ENCODE results near the gene GGT6. TPM values are rescaled to one million over a fixed set of nuclear protein-coding genes. Genes with fewer than 3 reads are reported as not detected.
"Not testable (repeated sequence)": the region's sequence is repeated elsewhere in the genome, so short reads cannot be mapped to it uniquely, and the experiment has no call there.

GGT6 gene
- total RNA-seq, 1 donor from 2014 or later = not detected

- Mint-ChIP-seq H3K9me3 (no peaks in the 10 kb centered on the region), H3K4me3 (ENCODE audit: low read depth) (no peak overlapping the region), H3K4me1 (ENCODE audit: low read depth) (peaks cover 2% of the 10 kb centered on the region), H3K27me3 (ENCODE audit: low read depth) (no peaks in the 10 kb centered on the region), H3K27ac (no peak overlapping the region), H3K36me3 (ENCODE audit: low read depth) (no peaks in the 10 kb centered on the region)
- intact Hi-C loops (cut with micrococcal nuclease) = no loop called here
- no peak for DNase-seq (ENCODE audit: low spot score)
Observed at GRCh38 chr17:4598776-4599504, 38.6 kb upstream of the GGT6 start.

DNA sequence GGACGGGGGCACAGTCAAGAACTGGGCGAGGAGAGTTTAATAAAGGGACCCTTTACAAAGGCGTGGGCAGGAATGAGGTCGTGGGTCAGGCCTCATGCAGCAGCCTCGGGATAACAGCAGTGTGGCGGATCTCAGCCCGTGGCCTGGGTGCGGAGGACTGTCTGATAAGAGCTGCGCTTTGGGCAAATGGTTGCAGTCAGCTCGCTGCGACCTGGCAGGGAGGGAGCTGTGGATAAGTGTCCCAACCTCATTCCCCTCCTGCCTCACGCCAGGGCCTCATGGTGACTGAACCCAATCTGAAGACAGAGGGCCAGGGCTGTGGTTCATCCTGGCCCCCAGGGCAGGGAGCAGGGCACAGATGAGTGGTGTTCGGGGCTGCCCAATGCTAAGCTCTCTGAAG is 37.6 kb upstream of the GGT6 start:
- Mint-ChIP-seq H3K4me1 (ENCODE audit: low read depth) (peaks cover 2% of the 10 kb centered on the region), H3K27me3 (ENCODE audit: low read depth) (no peaks in the 10 kb centered on the region), H3K27ac (no peak overlapping the region), H3K9me3 (no peaks in the 10 kb centered on the region), H3K4me3 (ENCODE audit: low read depth) (no peak overlapping the region), H3K36me3 (ENCODE audit: low read depth) (no peaks in the 10 kb centered on the region)
- DNase-seq (ENCODE audit: low spot score) = no peak
- intact Hi-C loops (cut with micrococcal nuclease) = no loop called here

DNA sequence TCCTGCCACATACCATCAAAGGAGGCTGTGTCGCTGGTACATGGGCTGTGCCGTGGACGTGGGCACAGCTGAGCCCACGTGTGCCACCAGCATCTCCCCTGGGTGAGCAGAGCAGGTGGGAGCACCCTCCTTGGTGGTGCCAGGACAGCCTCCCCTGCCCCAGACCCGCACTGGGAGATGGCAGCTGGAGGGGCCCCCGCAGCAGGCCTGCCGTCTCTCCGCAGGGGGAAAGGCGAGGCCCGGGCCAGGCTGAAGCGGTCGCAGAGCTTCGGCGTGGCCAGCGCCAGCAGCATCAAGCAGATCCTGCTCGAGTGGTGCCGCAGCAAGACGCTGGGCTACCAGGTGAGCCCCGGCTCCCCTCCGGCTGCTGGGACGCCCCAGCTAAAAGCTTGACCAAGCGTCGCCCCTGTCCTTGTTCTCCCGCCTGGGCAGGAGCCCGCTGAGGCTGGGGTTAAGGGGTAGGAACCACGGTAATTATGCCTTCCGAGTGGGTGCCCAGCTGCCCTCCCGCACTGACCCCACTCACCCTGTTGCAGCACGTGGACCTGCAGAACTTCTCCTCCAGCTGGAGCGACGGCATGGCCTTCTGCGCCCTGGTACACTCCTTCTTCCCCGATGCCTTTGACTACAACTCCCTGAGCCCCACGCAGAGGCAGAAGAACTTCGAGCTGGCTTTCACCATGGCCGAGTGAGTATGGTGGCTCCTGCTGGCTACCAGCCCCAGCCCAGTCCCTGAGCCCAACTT is 36.4 kb upstream of the GGT6 start:
- Mint-ChIP-seq H3K9me3 (no peaks in the 10 kb centered on the region), H3K27ac (no peak overlapping the region), H3K4me3 (ENCODE audit: low read depth) (no peak overlapping the region), H3K4me1 (ENCODE audit: low read depth) (peaks cover 2% of the 10 kb centered on the region), H3K27me3 (ENCODE audit: low read depth) (no peaks in the 10 kb centered on the region), H3K36me3 (ENCODE audit: low read depth) (no peaks in the 10 kb centered on the region)
- intact Hi-C loops (cut with micrococcal nuclease) = no loop called here
- no peak for DNase-seq (ENCODE audit: low spot score)

GRCh38 chr17:4595685-4596342 is 35.4 kb upstream of the GGT6 start:
- H3K9me3 Mint-ChIP-seq; H3K4me3 Mint-ChIP-seq (ENCODE audit: low read depth); H3K27me3 Mint-ChIP-seq (ENCODE audit: low read depth); H3K4me1 Mint-ChIP-seq (ENCODE audit: low read depth); intact Hi-C loops (cut with micrococcal nuclease); H3K27ac Mint-ChIP-seq; DNase-seq (ENCODE audit: low spot score); H3K36me3 Mint-ChIP-seq (ENCODE audit: low read depth): not testable (repeated sequence)

- DNase-seq (ENCODE audit: low spot score) = peak; percentile 33
- intact Hi-C loops (cut with micrococcal nuclease) = no loop called here
- no peaks in the 10 kb centered on the region for H3K9me3 Mint-ChIP-seq
- H3K4me1 Mint-ChIP-seq (ENCODE audit: low read depth) = peaks cover 2% of the 10 kb centered on the region
- peaks cover 3% of the 10 kb centered on the region for H3K27me3 Mint-ChIP-seq (ENCODE audit: low read depth)
- H3K27ac Mint-ChIP-seq = no peak overlapping the region
- H3K4me3 Mint-ChIP-seq (ENCODE audit: low read depth) = no peak overlapping the region
- H3K36me3 Mint-ChIP-seq (ENCODE audit: low read depth) = no peaks in the 10 kb centered on the region
Observed at GRCh38 chr17:4594931-4595684, 34.7 kb upstream of the GGT6 start.

GRCh38 chr17:4594406-4594805 is 34.0 kb upstream of the GGT6 start:
- DNase-seq (ENCODE audit: low spot score) = no peak
- intact Hi-C loops (cut with micrococcal nuclease) = no loop called here
- no peaks in the 10 kb centered on the region for H3K9me3 Mint-ChIP-seq
- H3K4me1 Mint-ChIP-seq (ENCODE audit: low read depth) = peaks cover 2% of the 10 kb centered on the region
- peaks cover 3% of the 10 kb centered on the region for H3K27me3 Mint-ChIP-seq (ENCODE audit: low read depth)
- no peak overlapping the region for H3K4me3 Mint-ChIP-seq (ENCODE audit: low read depth)
- H3K36me3 Mint-ChIP-seq (ENCODE audit: low read depth) = no peaks in the 10 kb centered on the region
- no peak overlapping the region for H3K27ac Mint-ChIP-seq

GRCh38 chr17:4593021-4593421 is 32.6 kb upstream of the GGT6 start:
- Mint-ChIP-seq H3K4me3 (ENCODE audit: low read depth) (no peak overlapping the region), H3K9me3 (no peaks in the 10 kb centered on the region), H3K4me1 (ENCODE audit: low read depth) (peaks cover 2% of the 10 kb centered on the region), H3K27me3 (ENCODE audit: low read depth) (peaks cover 3% of the 10 kb centered on the region), H3K36me3 (ENCODE audit: low read depth) (no peaks in the 10 kb centered on the region), H3K27ac (no peak overlapping the region)
- no peak for DNase-seq (ENCODE audit: low spot score)
- intact Hi-C loops (cut with micrococcal nuclease) = no loop called here

DNA sequence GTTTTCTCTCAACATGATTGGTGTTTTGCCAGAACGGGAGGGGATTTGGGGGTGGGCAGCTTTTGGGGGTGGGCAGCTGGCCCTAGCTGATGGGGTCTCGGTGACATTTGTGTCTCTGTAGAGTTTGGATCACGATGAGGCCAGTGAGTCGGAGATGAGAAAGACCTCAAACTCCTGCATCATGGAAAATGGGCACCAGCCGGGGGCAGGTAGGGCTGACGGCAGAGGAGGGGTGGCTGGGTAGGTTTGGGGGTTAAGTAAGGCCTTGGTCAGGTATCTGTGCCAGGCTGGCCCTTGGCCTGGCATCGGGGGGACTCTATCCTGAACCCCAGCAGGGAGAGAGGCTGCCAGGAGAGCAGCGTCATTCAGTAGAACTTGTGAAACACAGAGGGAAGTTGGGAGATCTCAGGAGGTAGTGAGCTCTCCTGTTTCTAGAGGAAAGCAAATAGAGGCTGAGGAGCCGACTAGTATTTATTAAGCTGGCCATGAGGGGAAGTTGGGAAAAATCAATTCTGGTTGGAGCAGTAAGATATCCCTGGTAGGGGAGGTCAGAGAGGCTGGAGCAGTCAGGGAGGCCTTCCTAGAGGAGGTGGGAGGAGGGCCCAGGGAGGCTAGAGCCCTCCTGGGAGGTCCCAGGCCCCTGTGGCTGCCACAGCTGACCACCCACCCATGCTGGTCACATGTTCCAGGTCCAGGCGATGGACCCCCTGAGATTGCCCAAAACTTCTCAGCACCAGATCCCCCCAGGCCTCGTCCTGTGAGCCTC is 32.0 kb upstream of the GGT6 start:
- Mint-ChIP-seq H3K27me3 (ENCODE audit: low read depth) (peaks cover 3% of the 10 kb centered on the region), H3K4me3 (ENCODE audit: low read depth) (no peak overlapping the region), H3K27ac (no peak overlapping the region), H3K9me3 (no peaks in the 10 kb centered on the region), H3K36me3 (ENCODE audit: low read depth) (no peaks in the 10 kb centered on the region), H3K4me1 (ENCODE audit: low read depth) (peaks cover 2% of the 10 kb centered on the region)
- DNase-seq (ENCODE audit: low spot score) = no peak
- intact Hi-C loops (cut with micrococcal nuclease) = no loop called here

- H3K4me1 Mint-ChIP-seq (ENCODE audit: low read depth) = peaks cover 2% of the 10 kb centered on the region
- H3K9me3 Mint-ChIP-seq = no peaks in the 10 kb centered on the region
- H3K36me3 Mint-ChIP-seq (ENCODE audit: low read depth) = no peaks in the 10 kb centered on the region
- H3K27ac Mint-ChIP-seq = no peak overlapping the region
- H3K4me3 Mint-ChIP-seq (ENCODE audit: low read depth) = no peak overlapping the region
- no peak for DNase-seq (ENCODE audit: low spot score)
- peaks cover 7% of the 10 kb centered on the region for H3K27me3 Mint-ChIP-seq (ENCODE audit: low read depth)
- intact Hi-C loops (cut with micrococcal nuclease) = no loop called here
Observed at GRCh38 chr17:4591529-4591928, 31.2 kb upstream of the GGT6 start.

GRCh38 chr17:4590981-4591453 is 30.6 kb upstream of the GGT6 start:
- Mint-ChIP-seq H3K4me3 (ENCODE audit: low read depth) (no peak overlapping the region), H3K27me3 (ENCODE audit: low read depth) (peaks cover 12% of the 10 kb centered on the region), H3K9me3 (no peaks in the 10 kb centered on the region), H3K4me1 (ENCODE audit: low read depth) (peaks cover 2% of the 10 kb centered on the region), H3K36me3 (ENCODE audit: low read depth) (no peaks in the 10 kb centered on the region), H3K27ac (no peak overlapping the region)
- intact Hi-C loops (cut with micrococcal nuclease) = no loop called here
- DNase-seq (ENCODE audit: low spot score) = no peak

DNA sequence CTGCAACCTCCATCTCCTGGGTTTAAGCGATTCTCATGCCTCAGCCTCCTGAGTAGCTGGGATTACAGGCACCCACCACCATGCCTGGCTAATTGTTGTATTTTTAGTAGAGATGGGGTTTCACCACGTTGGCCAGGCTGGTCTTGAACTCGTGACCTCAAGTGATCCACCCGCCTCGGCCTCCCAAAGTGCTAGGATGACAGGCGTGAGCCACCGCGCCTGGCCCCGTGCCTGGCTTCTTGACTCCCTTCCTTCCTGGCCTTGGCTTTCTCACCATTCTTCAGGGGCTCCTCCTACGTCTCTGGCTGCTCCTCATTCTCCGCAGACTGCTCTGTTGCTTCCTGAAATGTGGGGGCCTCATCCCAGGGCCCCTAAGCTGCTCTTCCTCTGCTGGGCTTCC is 29.7 kb upstream of the GGT6 start:
- H3K9me3 Mint-ChIP-seq; H3K36me3 Mint-ChIP-seq (ENCODE audit: low read depth); intact Hi-C loops (cut with micrococcal nuclease); H3K27ac Mint-ChIP-seq; H3K4me3 Mint-ChIP-seq (ENCODE audit: low read depth); H3K4me1 Mint-ChIP-seq (ENCODE audit: low read depth); DNase-seq (ENCODE audit: low spot score): not testable (repeated sequence)
- peaks cover 21% of the 10 kb centered on the region for H3K27me3 Mint-ChIP-seq (ENCODE audit: low read depth)

Data from activated T-helper 2 cell treated with anti-CD3 and anti-CD28 coated beads, Interferon-gamma antibody, Interleukin-2, Interleukin-4, amounts not matched to agents 10 μg/mL and 5 μg/mL and 100 μg/mL, durations not matched to agents 14 hours and 24 hours and 36 hours (primary cell).